Transverse colon (tissue), 4 donors: Measurements from ENCODE around the gene ABHD6. TPM values are rescaled to one million over a fixed set of nuclear protein-coding genes. Genes with fewer than 3 reads are reported as not detected.

Source experiments
- DNase-seq: peaks from one replicate; pipeline ENCODE4 v3.0.0-alpha.2; 2019
- H3K27ac ChIP-seq, 4 donors: fragments of 200-600 bp; sonication (generic); 2 replicates each; pipeline ENCODE4 v1.5.1; 2016 to 2018; ENCODE audit warnings: inconsistent platforms in 4 of 4
- H3K27me3 ChIP-seq: fragments of 200-600 bp; sonication (generic); 2 replicates; pipeline ENCODE4 v1.5.1; 2017; ENCODE audit warnings: inconsistent platforms
- H3K36me3 ChIP-seq, 4 donors: fragments of 200-600 bp; sonication (generic); 2 replicates each; pipeline ENCODE4 v1.5.1; 2017 to 2019; ENCODE audit warnings: inconsistent platforms in 4 of 4
- H3K4me1 ChIP-seq, 4 donors: fragments of 200-600 bp; sonication (generic); 2 replicates each; pipeline ENCODE4 v1.5.1; 2017 to 2020; ENCODE audit warnings: inconsistent platforms in 4 of 4
- H3K4me3 ChIP-seq, 4 donors: fragments of 200-600 bp; sonication (generic); 1 replicate in 1 of 4; 2 replicates in 3 of 4; pipeline versions ENCODE4 v1.5.1 to v1.6.1; 2017 to 2019; ENCODE audit warnings: inconsistent platforms in 4 of 4
- H3K9me3 ChIP-seq, 2 donors: fragments of 200-600 bp; sonication (generic); 2 replicates each; pipeline ENCODE4 v1.5.1; 2017 to 2019; ENCODE audit warnings: inconsistent platforms in 2 of 2
- CTCF ChIP-seq, 5 experiments: fragments of 200-600 bp in 3 of 5; fragments of 450-650 bp in 2 of 5; sonication (generic) in 3 of 5; IDR thresholded peaks; 1 replicate in 2 of 5; 2 replicates in 3 of 5; pipeline ENCODE4 v1.5.1; 2016 to 2017; ENCODE audit warnings: antibody characterized with exemption in 5 of 5, inconsistent platforms in 3 of 5, mild to moderate bottlenecking in 2 of 5, moderate library complexity in 1 of 5
- EP300 ChIP-seq: sonication (generic); formaldehyde crosslinking; IDR thresholded peaks from one replicate; pipeline ENCODE4 v1.6.1; 2017; ENCODE audit warnings: antibody characterized with exemption, low read depth
- POLR2A ChIP-seq: fragments of 450-650 bp; IDR thresholded peaks from one replicate; pipeline ENCODE4 v1.6.1; 2016; ENCODE audit warnings: antibody characterized with exemption, mild to moderate bottlenecking, moderate library complexity
- POLR2AphosphoS5 ChIP-seq, 3 donors: sonication (generic); formaldehyde crosslinking; IDR thresholded peaks; one replicate each; pipeline ENCODE4 v1.6.1; 2016; ENCODE audit warnings: antibody characterized with exemption in 3 of 3
- WGBS, 2 donors: methylation state at CpG; one replicate each; pipeline ENCODE4 v1.1.5; 2018; ENCODE audit warnings: low coverage in 1 of 2; 5-methylcytosine and 5-hydroxymethylcytosine counted together
- in situ Hi-C, 4 donors: fragments of 200-750 bp; cut with MboI; loops; one replicate each; pipeline versions ENCODE4 v1.15.0 to v1.15.1; 2017; ENCODE audit warnings: low sequenced_read_pairs in 3 of 4, low pct_ligation_motif_present in 1 of 4, low pct_unique_long_range_greater_than_20kb in 1 of 4
- intact Hi-C: fragments of 100-400 bp; cut with DNase I; formaldehyde crosslinking; loops from one replicate; pipeline ENCODE4 v1.15.1; 2023; ENCODE audit warnings: low total_unique reads
- total RNA-seq, 4 donors: library from RNA; depleted of rRNA; stranded (reverse); fragments of >200 nt; gene quantifications; one replicate each; pipeline ENCODE4 v1.1.0, GENCODE V29; 2016

The ABHD6 gene
- total RNA-seq, 4 donors from 2014 or later: 5.2 to 68.1 (median 32.0) TPM

GRCh38 chr3:58299075-58299474, 61.5 kb downstream of the ABHD6 start:
- H3K4me3 ChIP-seq: no peak overlapping the region
- no peak for DNase-seq
- TF ChIP-seq POLR2AphosphoS5 (IDR thresholded peaks at IDR 0.05): no peak
- no peak for TF ChIP-seq POLR2A
- TF ChIP-seq CTCF (IDR thresholded peaks at IDR 0.05): no peak
- no peak for TF ChIP-seq EP300
- no peak overlapping the region for H3K27ac ChIP-seq
- intact Hi-C loops: no loop called here
- in situ Hi-C loops: loop anchor here in 2 of 4 donors (5.0 to 10.0 kb wide), 2 partner anchors 54 to 117 kb away; no protein-coding TSS in a partner anchor
- WGBS, 2 donors: 44 to 50% methylated on average over 2 of the region's 2 CpGs
- H3K27me3 ChIP-seq: peaks cover 20% of the 10 kb centered on the region
- H3K9me3 ChIP-seq: no peaks in the 10 kb centered on the region
- H3K36me3 ChIP-seq: no peaks in the 10 kb centered on the region
- no peaks in the 10 kb centered on the region for H3K4me1 ChIP-seq

- in situ Hi-C loops: loop anchor here (5.0 to 25.0 kb wide), 4 partner anchors 55 to 237 kb away; partner anchors contain the start of gene ACOX2 (in 1 of the 4)
Measured at GRCh38 chr3:58299839-58300516, 62.4 kb downstream of the ABHD6 start.

GRCh38 chr3:58305882-58306711, 68.5 kb downstream of the ABHD6 start, which contains the start of the genes HTD2 and RPP14:
TSS of gene HTD2 (plus strand) at chr3:58306520. CDS start at chr3:58317614, 11,094 bp downstream.
TSS of gene RPP14 (plus strand) at chr3:58306245. CDS start at chr3:58310330, 4,085 bp downstream.
- Histone ChIP-seq H3K27me3 (peaks cover 9% of the 10 kb centered on the region), H3K4me3 (peak within 1 kb of the TSS; percentile 65 to 92 (median 87)), H3K36me3 (peaks cover 0 to 12% (median 5%) of the 10 kb centered on the region in 4 donors), H3K27ac (peak within 1 kb of the TSS; percentile 95 to 96 (median 96)), H3K9me3 (no peaks in the 10 kb centered on the region), H3K4me1 (peaks cover 12 to 27% (median 23%) of the 10 kb centered on the region in 4 donors)
- peak; percentile 99 for DNase-seq
- in situ Hi-C loops: loop anchor here in 1 of 4 donors (25.0 kb wide), 1 partner anchor 231 kb away; the partner anchor contains the start of gene ACOX2
- TF ChIP-seq CTCF (IDR thresholded peaks at IDR 0.05) (peak; percentile 90 to 99 (median 97)), POLR2AphosphoS5 (IDR thresholded peaks at IDR 0.05) (peak; percentile 64 to 90 (median 89)), EP300 (no peak), POLR2A (peak; percentile 89)
- intact Hi-C loops: loop anchor here (5.0 kb wide), 1 partner anchor 69 kb away; the partner anchor contains the start of gene ABHD6
- WGBS, 2 donors: 5 to 26% methylated on average over 13 to 71 of the region's 71 CpGs

More at GRCh38 chr3:58299839-58300516, 62.4 kb downstream of the ABHD6 start:
- TF ChIP-seq CTCF (IDR thresholded peaks at IDR 0.05) (peak; percentile 45 to 65 (median 55)), EP300 (no peak)
- Histone ChIP-seq H3K4me3 (no peak overlapping the region), H3K27ac (no peak overlapping the region), H3K36me3 (no peaks in the 10 kb centered on the region), H3K27me3 (peaks cover 20% of the 10 kb centered on the region), H3K9me3 (no peaks in the 10 kb centered on the region), H3K4me1 (no peaks in the 10 kb centered on the region)
- 0 to 18% methylated on average over 1 to 8 of the region's 8 CpGs for WGBS, 2 donors
- no peak for DNase-seq
- intact Hi-C loops: loop anchor here (2.0 kb wide), 1 partner anchor 121 kb away; no protein-coding TSS in a partner anchor
